Measurements from ENCODE around the gene BIN2. TPM values are rescaled to one million over a fixed set of nuclear protein-coding genes. Genes with fewer than 3 reads are reported as not detected.

BIN2 gene
- total and polyA plus RNA-seq, 2 of the 13 experiments (the other 11 are each of a cell fraction or from before 2014, with no cell fraction given), result not detected

DNA sequence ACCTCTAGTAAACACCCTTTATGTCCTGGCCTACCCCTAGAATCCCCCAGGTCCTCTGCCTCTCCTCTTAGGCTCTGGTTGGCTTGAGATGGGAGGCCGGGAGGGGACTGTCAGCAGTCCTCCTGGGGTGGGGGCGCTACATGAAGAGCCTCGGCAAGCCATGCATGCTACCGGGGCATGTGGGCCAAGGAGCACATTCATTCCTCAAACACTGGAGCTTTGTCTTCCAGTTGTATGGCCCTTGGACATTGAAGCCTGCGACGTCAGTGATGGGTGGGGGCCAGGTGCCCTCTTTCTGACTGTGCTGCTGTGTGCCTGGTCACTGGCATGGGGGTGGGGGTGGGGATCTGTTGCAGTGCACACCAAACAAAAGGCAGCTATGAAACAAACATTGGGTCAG, 38.3 kb upstream of the BIN2 start (continued):
- no peak for TF ChIP-seq KLF15 (CRISPR knock-in tag; IDR thresholded peaks at IDR 0.05; ENCODE audit: borderline replicate concordance)
- TF ChIP-seq, protein P1, sequence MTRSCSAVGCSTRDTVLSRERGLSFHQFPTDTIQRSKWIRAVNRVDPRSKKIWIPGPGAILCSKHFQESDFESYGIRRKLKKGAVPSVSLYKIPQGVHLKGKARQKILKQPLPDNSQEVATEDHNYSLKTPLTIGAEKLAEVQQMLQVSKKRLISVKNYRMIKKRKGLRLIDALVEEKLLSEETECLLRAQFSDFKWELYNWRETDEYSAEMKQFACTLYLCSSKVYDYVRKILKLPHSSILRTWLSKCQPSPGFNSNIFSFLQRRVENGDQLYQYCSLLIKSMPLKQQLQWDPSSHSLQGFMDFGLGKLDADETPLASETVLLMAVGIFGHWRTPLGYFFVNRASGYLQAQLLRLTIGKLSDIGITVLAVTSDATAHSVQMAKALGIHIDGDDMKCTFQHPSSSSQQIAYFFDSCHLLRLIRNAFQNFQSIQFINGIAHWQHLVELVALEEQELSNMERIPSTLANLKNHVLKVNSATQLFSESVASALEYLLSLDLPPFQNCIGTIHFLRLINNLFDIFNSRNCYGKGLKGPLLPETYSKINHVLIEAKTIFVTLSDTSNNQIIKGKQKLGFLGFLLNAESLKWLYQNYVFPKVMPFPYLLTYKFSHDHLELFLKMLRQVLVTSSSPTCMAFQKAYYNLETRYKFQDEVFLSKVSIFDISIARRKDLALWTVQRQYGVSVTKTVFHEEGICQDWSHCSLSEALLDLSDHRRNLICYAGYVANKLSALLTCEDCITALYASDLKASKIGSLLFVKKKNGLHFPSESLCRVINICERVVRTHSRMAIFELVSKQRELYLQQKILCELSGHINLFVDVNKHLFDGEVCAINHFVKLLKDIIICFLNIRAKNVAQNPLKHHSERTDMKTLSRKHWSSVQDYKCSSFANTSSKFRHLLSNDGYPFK (CRISPR knock-in tag; IDR thresholded peaks at IDR 0.05; ENCODE audit: borderline replicate concordance), result peak; percentile 99
- no peak for TF ChIP-seq TEAD2 (CRISPR knock-in tag; IDR thresholded peaks at IDR 0.05)
- no peak for TF ChIP-seq ZNF121 (CRISPR knock-in tag; IDR thresholded peaks at IDR 0.05)
- TF ChIP-seq, protein P2, sequence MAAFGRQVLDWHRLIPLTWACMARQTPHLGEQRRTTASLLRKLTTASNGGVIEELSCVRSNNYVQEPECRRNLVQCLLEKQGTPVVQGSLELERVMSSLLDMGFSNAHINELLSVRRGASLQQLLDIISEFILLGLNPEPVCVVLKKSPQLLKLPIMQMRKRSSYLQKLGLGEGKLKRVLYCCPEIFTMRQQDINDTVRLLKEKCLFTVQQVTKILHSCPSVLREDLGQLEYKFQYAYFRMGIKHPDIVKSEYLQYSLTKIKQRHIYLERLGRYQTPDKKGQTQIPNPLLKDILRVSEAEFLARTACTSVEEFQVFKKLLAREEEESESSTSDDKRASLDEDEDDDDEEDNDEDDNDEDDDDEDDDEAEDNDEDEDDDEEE (CRISPR knock-in tag; IDR thresholded peaks at IDR 0.05), result no peak
- no peak for TF ChIP-seq SIX4 (CRISPR knock-in tag; IDR thresholded peaks at IDR 0.05)
- TF ChIP-seq TEAD3 (CRISPR knock-in tag; optimal IDR thresholded peaks at IDR 0.05; ENCODE audit: borderline replicate concordance), result peak; percentile 27
- TF ChIP-seq, protein P3, sequence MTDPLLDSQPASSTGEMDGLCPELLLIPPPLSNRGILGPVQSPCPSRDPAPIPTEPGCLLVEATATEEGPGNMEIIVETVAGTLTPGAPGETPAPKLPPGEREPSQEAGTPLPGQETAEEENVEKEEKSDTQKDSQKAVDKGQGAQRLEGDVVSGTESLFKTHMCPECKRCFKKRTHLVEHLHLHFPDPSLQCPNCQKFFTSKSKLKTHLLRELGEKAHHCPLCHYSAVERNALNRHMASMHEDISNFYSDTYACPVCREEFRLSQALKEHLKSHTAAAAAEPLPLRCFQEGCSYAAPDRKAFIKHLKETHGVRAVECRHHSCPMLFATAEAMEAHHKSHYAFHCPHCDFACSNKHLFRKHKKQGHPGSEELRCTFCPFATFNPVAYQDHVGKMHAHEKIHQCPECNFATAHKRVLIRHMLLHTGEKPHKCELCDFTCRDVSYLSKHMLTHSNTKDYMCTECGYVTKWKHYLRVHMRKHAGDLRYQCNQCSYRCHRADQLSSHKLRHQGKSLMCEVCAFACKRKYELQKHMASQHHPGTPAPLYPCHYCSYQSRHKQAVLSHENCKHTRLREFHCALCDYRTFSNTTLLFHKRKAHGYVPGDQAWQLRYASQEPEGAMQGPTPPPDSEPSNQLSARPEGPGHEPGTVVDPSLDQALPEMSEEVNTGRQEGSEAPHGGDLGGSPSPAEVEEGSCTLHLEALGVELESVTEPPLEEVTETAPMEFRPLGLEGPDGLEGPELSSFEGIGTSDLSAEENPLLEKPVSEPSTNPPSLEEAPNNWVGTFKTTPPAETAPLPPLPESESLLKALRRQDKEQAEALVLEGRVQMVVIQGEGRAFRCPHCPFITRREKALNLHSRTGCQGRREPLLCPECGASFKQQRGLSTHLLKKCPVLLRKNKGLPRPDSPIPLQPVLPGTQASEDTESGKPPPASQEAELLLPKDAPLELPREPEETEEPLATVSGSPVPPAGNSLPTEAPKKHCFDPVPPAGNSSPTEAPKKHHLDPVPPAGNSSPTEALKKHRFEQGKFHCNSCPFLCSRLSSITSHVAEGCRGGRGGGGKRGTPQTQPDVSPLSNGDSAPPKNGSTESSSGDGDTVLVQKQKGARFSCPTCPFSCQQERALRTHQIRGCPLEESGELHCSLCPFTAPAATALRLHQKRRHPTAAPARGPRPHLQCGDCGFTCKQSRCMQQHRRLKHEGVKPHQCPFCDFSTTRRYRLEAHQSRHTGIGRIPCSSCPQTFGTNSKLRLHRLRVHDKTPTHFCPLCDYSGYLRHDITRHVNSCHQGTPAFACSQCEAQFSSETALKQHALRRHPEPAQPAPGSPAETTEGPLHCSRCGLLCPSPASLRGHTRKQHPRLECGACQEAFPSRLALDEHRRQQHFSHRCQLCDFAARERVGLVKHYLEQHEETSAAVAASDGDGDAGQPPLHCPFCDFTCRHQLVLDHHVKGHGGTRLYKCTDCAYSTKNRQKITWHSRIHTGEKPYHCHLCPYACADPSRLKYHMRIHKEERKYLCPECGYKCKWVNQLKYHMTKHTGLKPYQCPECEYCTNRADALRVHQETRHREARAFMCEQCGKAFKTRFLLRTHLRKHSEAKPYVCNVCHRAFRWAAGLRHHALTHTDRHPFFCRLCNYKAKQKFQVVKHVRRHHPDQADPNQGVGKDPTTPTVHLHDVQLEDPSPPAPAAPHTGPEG (CRISPR knock-in tag; IDR thresholded peaks at IDR 0.05), result no peak
- TF ChIP-seq ZNF350 (CRISPR knock-in tag; IDR thresholded peaks at IDR 0.05; ENCODE audit: borderline replicate concordance, low read depth), result no peak
- TF ChIP-seq ATAD3A (CRISPR knock-in tag; IDR thresholded peaks at IDR 0.05), result no peak
- TF ChIP-seq NCOR1 (IDR thresholded peaks at IDR 0.05; ENCODE audit: borderline replicate concordance, low read length), result peak; percentile 43; the same call in 1 of the 2 replicates
- TF ChIP-seq MXD4 (CRISPR knock-in tag; IDR thresholded peaks at IDR 0.05), result no peak
- no peak for TF ChIP-seq GLI4 (CRISPR knock-in tag; IDR thresholded peaks at IDR 0.05; ENCODE audit: borderline replicate concordance)
- TF ChIP-seq NFYC (CRISPR knock-in tag; IDR thresholded peaks at IDR 0.05), result no peak
- TF ChIP-seq, protein P4, sequence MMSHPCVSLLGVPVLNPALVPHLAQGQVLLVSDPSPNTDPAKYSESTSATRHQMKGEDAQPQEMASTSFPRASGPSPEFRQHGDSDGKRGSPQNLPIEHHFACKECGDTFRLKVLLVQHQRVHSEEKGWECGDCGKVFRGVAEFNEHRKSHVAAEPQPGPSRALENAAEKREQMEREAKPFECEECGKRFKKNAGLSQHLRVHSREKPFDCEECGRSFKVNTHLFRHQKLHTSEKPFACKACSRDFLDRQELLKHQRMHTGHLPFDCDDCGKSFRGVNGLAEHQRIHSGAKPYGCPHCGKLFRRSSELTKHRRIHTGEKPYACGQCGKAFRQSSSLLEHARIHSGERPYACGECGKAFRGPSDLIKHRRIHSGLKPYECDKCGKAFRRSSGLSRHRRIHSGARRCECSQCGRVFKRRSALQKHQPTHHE (CRISPR knock-in tag; IDR thresholded peaks at IDR 0.05; ENCODE audit: borderline replicate concordance), result no peak
- 0 out of 2 replicates have a peak, but pooled peaks have one; percentile 25 for TF ChIP-seq GATAD2A (CRISPR knock-in tag; IDR thresholded peaks at IDR 0.05)
- no peak for TF ChIP-seq ZEB1 (IDR thresholded peaks at IDR 0.05; ENCODE audit: insufficient replicate concordance, low read depth)
- TF ChIP-seq ATF1 (CRISPR knock-in tag; IDR thresholded peaks at IDR 0.05), result 0 out of 2 replicates have a peak, but pooled peaks have one; percentile 26

All from HepG2 (cell line).